ENCODE results near the gene FTCDNL1.

FTCDNL1 gene

GRCh38 chr2:199713746-199714145, 137.2 kb downstream of the FTCDNL1 start (continued):
- TF ChIP-seq GLIS2 (tag by site-specific recombination; IDR thresholded peaks at IDR 0.05), result no peak
- TF ChIP-seq ZNF248 (tag by site-specific recombination; IDR thresholded peaks at IDR 0.05), result no peak
- no peak for TF ChIP-seq ZNF114 (tag by site-specific recombination; IDR thresholded peaks at IDR 0.05)

GRCh38 chr2:199710551-199710950, 140.4 kb downstream of the FTCDNL1 start:
- TF ChIP-seq ZSCAN30 (tag by site-specific recombination; IDR thresholded peaks at IDR 0.05) (no peak), ZXDB (tag by site-specific recombination; IDR thresholded peaks at IDR 0.05) (no peak), CTCF (tag by site-specific recombination; IDR thresholded peaks at IDR 0.05) (no peak), ZSCAN18 (tag by site-specific recombination; IDR thresholded peaks at IDR 0.05) (no peak), ZNF785 (tag by site-specific recombination; IDR thresholded peaks at IDR 0.05) (no peak), ZNF416 (tag by site-specific recombination; IDR thresholded peaks at IDR 0.05) (no peak), MEIS1 (CRISPR knock-in tag; IDR thresholded peaks at IDR 0.05; ENCODE audit: borderline replicate concordance) (no peak), EGR2 (tag by site-specific recombination; IDR thresholded peaks at IDR 0.05; ENCODE audit: low read depth) (no peak), ZFP3 (tag by site-specific recombination; IDR thresholded peaks at IDR 0.05; ENCODE audit: low read depth) (no peak)
- Histone ChIP-seq H3K27ac (ENCODE audit: extremely low read depth, low read depth, low read length) (no peak overlapping the region), H3K4me1 (ENCODE audit: control insufficient read depth, insufficient read depth, low read length) (no peaks in the 10 kb centered on the region), H3K4me3 (ENCODE audit: low read depth, low read length) (no peak overlapping the region), H3K9me3 (ENCODE audit: control insufficient read depth, insufficient read depth, low read depth, low read length) (peaks cover 4% of the 10 kb centered on the region), H3K36me3 (ENCODE audit: control insufficient read depth in 2 of 2, insufficient read depth in 1 of 2, low read length in 2 of 2) (no peaks in the 10 kb centered on the region)
- CTCF ChIA-PET, result interaction anchor here (0.9 to 3.0 kb wide), 2 partner anchors 29 to 152 kb away, joined by 4 to 16 read pairs; no protein-coding TSS in a partner anchor
- POLR2A ChIA-PET, result no interaction called here

All from HEK293 (cell line).